GM12873 (cell line): Measurements from ENCODE around the gene FGF10.

ENCODE experiments used
- TF ChIP-seq, protein P1 (sequence below): IDR thresholded peaks from 2 replicates; pipeline ENCODE4 v1.5.1; 2012; ENCODE audit warnings: low read depth, mild to moderate bottlenecking, moderate library complexity, low read length, control low read depth; ENCODE audit not compliant: insufficient read depth; ENCODE audit errors: missing control alignments

The FGF10 gene

DNA sequence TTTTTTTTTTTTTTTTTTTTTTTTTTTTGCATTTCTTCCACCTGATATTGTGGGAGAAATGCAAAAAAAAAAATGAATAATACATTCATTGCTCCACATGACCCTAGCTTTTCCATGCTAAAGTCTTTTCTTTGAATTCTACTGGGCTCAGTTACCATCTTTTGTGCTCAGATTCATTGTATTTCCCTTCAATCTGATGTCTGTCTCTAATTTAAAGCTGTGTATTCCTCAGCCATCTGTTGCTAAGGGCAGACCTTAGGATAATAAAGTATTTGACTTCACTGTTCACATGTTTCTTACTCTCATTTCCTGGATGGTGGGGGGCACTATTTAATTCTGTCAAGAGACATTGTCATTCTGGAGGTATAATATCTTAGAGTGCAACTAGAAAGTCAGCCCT lies 123.5 kb downstream of the FGF10 start:
- TF ChIP-seq, protein P1, sequence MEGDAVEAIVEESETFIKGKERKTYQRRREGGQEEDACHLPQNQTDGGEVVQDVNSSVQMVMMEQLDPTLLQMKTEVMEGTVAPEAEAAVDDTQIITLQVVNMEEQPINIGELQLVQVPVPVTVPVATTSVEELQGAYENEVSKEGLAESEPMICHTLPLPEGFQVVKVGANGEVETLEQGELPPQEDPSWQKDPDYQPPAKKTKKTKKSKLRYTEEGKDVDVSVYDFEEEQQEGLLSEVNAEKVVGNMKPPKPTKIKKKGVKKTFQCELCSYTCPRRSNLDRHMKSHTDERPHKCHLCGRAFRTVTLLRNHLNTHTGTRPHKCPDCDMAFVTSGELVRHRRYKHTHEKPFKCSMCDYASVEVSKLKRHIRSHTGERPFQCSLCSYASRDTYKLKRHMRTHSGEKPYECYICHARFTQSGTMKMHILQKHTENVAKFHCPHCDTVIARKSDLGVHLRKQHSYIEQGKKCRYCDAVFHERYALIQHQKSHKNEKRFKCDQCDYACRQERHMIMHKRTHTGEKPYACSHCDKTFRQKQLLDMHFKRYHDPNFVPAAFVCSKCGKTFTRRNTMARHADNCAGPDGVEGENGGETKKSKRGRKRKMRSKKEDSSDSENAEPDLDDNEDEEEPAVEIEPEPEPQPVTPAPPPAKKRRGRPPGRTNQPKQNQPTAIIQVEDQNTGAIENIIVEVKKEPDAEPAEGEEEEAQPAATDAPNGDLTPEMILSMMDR, result no peak

DNA sequence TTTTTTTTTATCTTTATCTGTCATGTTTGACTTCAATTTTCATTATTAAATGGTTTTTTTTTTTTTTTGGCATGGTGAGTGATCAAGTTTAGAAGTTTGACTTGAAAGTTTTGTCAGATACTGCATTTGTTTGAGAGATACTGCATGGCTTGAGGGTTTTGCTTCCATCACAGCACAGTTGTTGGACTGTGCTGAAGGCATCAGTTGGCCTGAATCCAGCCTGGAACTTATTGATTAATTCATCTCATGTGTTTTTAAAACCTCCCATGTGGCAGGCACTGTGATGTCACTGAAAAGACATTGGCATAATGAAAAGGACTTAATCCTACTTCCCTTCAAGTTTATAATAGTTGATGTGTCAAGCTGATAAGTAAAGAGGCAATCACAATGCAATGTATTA lies 128.4 kb downstream of the FGF10 start:
- TF ChIP-seq, protein P1, result no peak

DNA sequence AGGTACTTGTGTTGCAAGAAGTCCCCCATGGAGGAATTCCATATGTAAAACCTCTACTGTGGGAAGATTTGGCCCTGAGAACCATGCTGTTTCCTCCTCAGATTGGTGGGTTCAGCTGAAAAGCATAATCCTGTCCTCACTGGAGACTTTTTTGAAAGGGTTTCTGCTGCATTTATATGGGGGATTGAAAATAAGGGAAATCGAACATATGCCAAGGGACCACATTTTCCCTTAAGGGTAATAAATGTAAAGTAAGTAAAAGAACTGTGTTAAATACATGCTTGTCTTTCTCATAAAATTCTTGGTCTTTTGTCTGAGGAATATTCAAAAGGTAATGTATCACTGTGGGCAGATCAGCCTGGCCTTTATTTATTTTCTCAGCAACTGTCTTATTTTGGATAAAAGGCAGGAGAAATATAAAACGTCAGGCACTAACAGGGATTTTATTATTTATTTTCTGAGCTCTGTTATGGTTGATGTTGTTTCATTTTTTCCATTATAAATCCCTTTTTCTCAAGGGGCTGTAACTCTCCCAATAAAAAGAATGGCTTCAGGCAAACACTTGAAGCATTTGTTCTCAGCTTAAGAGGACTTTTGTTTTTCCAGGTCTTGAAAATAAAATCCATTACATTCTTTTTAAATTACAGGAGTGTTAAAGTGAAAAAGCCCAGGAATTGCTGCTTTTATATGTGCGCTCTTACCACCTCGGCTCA lies 131.4 kb downstream of the FGF10 start:
- TF ChIP-seq, protein P1, result no peak

DNA sequence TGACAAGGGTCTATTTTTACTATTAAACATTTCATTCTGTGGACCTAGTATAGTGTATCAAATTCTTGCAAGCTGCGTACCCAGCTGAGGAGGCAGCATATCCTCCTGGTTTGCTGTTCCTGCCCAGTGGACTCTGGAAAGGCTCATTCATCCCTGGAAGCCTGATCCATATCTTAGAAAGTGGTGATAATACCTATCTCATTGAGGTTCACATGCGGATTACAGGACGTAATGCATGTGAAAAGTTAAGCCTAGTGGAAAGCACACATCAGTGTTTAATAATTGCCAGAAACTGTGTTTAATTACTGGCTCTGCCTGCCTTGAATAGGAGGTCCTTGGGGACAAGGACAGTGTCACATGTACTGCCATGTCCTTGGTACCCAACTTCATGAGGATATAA lies 132.0 kb downstream of the FGF10 start:
- TF ChIP-seq, protein P1, result no peak
